GM10266 (cell line): ENCODE data around the gene FAM3B.

ENCODE experiments used
- DNase-seq: peaks from one replicate; pipeline ENCODE4 v3.0.0; 2012; ENCODE audit errors: extremely low spot score
- CTCF ChIP-seq: IDR thresholded peaks from 2 replicates; pipeline ENCODE4 v1.5.1; 2012; ENCODE audit warnings: mild to moderate bottlenecking, low read depth; ENCODE audit not compliant: control insufficient read depth, insufficient read depth; ENCODE audit errors: missing control alignments

Gene FAM3B

GRCh38 chr21:41396558-41397075 lies 80.0 kb downstream of the FAM3B start:
- DNase-seq, result no peak
- TF ChIP-seq CTCF, result no peak

GRCh38 chr21:41397471-41397891 lies 80.9 kb downstream of the FAM3B start:
- no peak for TF ChIP-seq CTCF
- DNase-seq, result no peak

GRCh38 chr21:41398251-41398650 lies 81.7 kb downstream of the FAM3B start:
- no peak for TF ChIP-seq CTCF
- DNase-seq, result no peak

GRCh38 chr21:41398831-41399230 lies 82.2 kb downstream of the FAM3B start:
- no peak for TF ChIP-seq CTCF
- DNase-seq, result no peak

GRCh38 chr21:41399246-41399800 lies 82.7 kb downstream of the FAM3B start:
- no peak for DNase-seq
- TF ChIP-seq CTCF, result no peak

- DNase-seq, result no peak
- no peak for TF ChIP-seq CTCF
Observed at GRCh38 chr21:41402231-41402630, 85.6 kb downstream of the FAM3B start.

- TF ChIP-seq CTCF, result no peak
- DNase-seq, result no peak
Observed at GRCh38 chr21:41402796-41403195, 86.2 kb downstream of the FAM3B start.
